Kidney epithelial cell (primary cell): ENCODE measurements around the gene ZNF497. TPM values are rescaled to one million over a fixed set of nuclear protein-coding genes. Genes with fewer than 3 reads are reported as not detected.

Experiments used
- DNase-seq: peaks from one replicate; pipeline ENCODE4 v3.0.0-alpha.2; 2010; ENCODE audit warnings: low read depth
- H3K27me3 ChIP-seq: 2 replicates; pipeline ENCODE4 v1.6.0; 2011; ENCODE audit warnings: low read length; ENCODE audit not compliant: control insufficient read depth, insufficient read depth
- H3K36me3 ChIP-seq: 2 replicates; pipeline ENCODE4 v1.5.1; 2011; ENCODE audit warnings: low read length; ENCODE audit not compliant: control insufficient read depth, insufficient read depth
- H3K4me3 ChIP-seq: 2 replicates; pipeline ENCODE4 v1.5.1; 2011; ENCODE audit warnings: low read depth, mild to moderate bottlenecking, control low read depth, low read length
- CTCF ChIP-seq: IDR thresholded peaks from 2 replicates; pipeline ENCODE4 v1.5.1; 2011; ENCODE audit warnings: mild to moderate bottlenecking, moderate library complexity, low read length, control low read depth, inconsistent platforms; ENCODE audit not compliant: insufficient read depth, poor library complexity, severe bottlenecking
- total RNA-seq: library from RNA; depleted of rRNA; stranded (reverse); fragments of >200 nt; gene quantifications from 2 replicates; pipeline ENCODE4 v1.2.3, GENCODE V29; 2015

ZNF497 gene
- total RNA-seq, 1 donor from 2014 or later: 0.58 TPM

- no peak for TF ChIP-seq CTCF
- Histone ChIP-seq H3K36me3 (no peaks in the 10 kb centered on the region), H3K4me3 (no peak overlapping the region), H3K27me3 (peaks cover 35% of the 10 kb centered on the region)
- no peak for DNase-seq
Observed at GRCh38 chr19:58357481-58358145, 4.9 kb downstream of the ZNF497 start.

DNA sequence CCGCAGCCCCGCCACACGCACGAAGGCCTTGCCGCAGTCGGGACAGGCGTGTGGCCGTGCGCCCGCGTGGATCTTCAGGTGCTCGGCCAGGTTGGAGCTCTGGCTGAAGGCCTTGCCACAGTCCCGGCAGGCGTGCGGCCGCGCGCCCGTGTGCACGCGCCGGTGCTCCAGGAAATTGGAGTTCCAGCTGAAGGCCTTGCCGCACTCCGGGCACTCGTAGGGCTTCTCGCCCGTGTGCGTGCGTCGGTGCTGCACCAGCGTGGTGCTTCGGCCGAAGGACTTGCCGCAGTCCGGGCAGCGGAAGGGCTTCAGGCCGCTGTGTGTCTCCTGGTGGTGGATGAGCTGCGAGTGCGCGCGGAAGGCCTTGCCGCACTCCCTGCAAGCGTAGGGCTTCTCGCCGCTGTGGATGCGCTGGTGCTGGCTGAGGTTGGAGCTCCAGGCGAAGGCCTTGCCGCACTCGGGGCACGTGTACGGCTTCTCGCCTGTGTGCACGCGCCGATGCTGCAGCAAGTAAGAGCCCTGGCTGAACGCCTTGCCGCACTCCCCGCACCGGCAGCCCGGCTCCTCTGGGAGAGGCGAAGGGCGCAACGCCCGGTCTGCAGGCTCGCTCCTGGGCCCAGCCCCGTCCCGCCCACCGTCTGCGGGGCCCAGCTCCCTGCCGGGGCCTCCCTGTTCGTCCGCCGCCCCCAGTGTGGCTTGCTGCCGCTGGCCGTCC, 5.6 kb downstream of the ZNF497 start:
- Histone ChIP-seq H3K4me3 (no peak overlapping the region), H3K27me3 (peaks cover 41% of the 10 kb centered on the region), H3K36me3 (no peaks in the 10 kb centered on the region)
- no peak for TF ChIP-seq CTCF
- DNase-seq: no peak

GRCh38 chr19:58355908-58356765, 6.4 kb downstream of the ZNF497 start:
- no peaks in the 10 kb centered on the region for H3K36me3 ChIP-seq
- no peak for DNase-seq
- no peak for TF ChIP-seq CTCF
- H3K4me3 ChIP-seq: no peak overlapping the region
- peaks cover 45% of the 10 kb centered on the region for H3K27me3 ChIP-seq

GRCh38 chr19:58355215-58355796, 7.2 kb downstream of the ZNF497 start:
- Histone ChIP-seq H3K4me3 (no peak overlapping the region), H3K36me3 (no peaks in the 10 kb centered on the region), H3K27me3 (peaks cover 54% of the 10 kb centered on the region)
- DNase-seq: no peak
- no peak for TF ChIP-seq CTCF

DNA sequence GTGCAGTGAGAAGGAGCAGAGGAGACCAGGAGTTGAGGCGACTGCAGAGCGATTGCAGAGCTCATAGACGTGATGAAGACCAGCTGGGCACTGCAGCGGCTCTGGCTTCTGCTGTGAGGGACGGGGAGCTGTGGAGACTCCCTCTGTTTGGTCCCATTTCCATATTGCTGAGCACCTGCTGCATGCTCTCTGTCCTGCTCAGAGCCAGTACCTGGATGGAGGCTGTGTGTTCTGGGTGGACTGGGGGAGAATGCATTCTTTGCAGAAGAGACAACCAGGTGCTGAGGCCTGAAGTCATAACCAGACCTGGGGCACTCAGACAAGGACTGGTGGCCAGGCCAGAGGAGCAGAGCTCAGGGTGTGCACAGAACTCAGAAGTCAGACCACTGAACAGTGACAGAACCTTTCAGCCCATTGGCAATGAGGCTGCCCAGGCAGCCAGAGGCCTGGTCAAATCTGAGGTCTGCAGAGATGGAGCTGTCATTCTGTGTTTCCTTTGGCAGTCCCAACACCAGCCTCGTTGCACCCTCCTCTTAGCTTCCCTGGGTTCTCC, 8.0 kb downstream of the ZNF497 start:
- Histone ChIP-seq H3K27me3 (peaks cover 61% of the 10 kb centered on the region), H3K36me3 (no peaks in the 10 kb centered on the region), H3K4me3 (no peak overlapping the region)
- no peak for DNase-seq
- TF ChIP-seq CTCF: no peak
